GM21786 (cell line): Measurements from ENCODE around the gene TAS2R43.
"Not testable (repeated sequence)": the region's sequence is repeated elsewhere in the genome, so short reads cannot be mapped to it uniquely, and the experiment has no call there.

Experiments used
- ATAC-seq: cut with Tn5 transposase; IDR thresholded peaks from one replicate; pipeline ENCODE4 v1.9.1; 2021; ENCODE audit not compliant: unreplicated experiment

TAS2R43 gene

DNA sequence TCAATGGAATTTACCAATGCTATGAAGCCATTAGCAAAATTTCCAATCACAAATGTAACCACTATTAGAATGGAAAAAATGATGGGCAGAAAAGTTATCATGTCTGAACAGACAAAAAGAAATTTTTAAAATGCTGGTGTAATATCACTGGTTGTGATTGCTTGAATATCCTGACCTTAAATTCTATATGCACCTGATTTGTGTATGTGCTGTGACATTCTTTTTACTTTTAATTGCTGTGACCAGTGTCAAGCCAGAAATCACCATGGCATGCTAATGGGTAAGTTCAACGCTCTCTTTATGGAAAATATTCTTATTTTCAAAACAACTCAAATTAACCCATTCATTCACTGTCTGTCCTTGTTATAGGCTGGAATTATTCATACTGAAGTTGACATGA, 29.9 kb downstream of the TAS2R43 start, which contains the start of gene TAS2R46:
Gene TAS2R46, minus strand, starts transcription at position 101 of the 400 bp plus-strand sequence. Its CDS starts 0 bp downstream, at position 101.
- ATAC-seq, result not testable (repeated sequence)

- ATAC-seq, result no peak
Observed at GRCh38 chr12:11059784-11060183, 32.3 kb downstream of the TAS2R43 start.

DNA sequence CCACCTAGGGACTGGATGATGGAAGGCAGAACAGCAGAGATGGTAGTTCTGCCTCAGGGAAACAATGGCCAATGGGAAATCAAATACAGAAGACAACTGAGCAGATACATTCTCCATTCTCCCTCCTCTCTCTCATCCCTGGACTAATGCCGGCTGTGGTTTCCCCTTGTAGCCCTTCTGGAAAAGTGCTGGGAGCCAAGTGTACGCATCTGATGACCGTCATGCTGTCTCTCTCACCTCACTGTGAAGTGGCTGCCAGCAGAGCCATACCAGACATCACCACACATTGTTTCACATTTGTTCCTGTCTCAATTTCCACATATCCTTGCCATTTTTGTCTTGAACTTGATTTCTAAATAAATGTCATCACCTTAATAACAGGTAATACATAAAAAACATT, 33.1 kb downstream of the TAS2R43 start:
- no peak for ATAC-seq

DNA sequence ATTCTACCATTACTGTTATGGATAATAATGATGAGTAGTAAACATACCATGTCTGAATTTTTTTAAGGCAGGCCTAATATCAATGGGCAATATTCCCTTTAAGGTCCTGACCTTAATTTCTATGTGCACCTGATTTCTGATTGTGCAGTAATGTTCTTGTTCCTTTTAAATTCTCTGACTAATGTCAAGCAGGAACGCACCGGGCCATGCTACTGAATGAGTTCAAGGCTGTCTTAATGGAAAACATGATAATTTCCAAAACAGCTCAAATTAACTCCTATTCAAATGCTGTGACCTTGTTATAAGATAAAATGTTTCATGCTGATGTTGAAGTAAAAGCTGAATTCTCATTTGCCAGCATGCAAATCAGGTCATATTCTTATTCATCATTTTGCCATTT, 36.8 kb downstream of the TAS2R43 start:
- no peak for ATAC-seq

GRCh38 chr12:11049806-11050531, 42.1 kb downstream of the TAS2R43 start:
- not testable (repeated sequence) for ATAC-seq

DNA sequence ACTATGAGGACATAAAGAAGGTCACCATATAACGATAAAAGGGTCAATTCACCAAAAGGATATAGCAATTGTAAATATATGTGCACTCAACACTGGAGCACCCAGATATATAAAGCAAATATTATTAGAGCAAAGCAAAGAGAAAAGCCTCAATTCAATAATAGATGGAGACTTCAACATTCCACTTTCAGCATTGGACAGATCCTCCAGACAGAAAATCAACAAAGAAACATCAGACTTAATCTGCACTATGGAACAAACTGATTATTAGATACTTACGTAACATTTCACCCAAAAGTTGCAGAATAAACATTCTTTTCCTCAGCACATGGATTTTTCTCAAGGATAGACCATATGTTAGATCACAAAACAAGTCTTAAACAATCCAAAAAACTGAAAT, 50.7 kb downstream of the TAS2R43 start:
- ATAC-seq, result not testable (repeated sequence)
